ENCODE data around the gene DNAH17. TPM values are rescaled to one million over a fixed set of nuclear protein-coding genes. Genes with fewer than 3 reads are reported as not detected.

Gene DNAH17
- total and polyA plus RNA-seq, 2 of the 8 experiments (the other 6 are each of a cell fraction or from before 2014, with no cell fraction given), result 0.14 to 0.67 TPM

DNA sequence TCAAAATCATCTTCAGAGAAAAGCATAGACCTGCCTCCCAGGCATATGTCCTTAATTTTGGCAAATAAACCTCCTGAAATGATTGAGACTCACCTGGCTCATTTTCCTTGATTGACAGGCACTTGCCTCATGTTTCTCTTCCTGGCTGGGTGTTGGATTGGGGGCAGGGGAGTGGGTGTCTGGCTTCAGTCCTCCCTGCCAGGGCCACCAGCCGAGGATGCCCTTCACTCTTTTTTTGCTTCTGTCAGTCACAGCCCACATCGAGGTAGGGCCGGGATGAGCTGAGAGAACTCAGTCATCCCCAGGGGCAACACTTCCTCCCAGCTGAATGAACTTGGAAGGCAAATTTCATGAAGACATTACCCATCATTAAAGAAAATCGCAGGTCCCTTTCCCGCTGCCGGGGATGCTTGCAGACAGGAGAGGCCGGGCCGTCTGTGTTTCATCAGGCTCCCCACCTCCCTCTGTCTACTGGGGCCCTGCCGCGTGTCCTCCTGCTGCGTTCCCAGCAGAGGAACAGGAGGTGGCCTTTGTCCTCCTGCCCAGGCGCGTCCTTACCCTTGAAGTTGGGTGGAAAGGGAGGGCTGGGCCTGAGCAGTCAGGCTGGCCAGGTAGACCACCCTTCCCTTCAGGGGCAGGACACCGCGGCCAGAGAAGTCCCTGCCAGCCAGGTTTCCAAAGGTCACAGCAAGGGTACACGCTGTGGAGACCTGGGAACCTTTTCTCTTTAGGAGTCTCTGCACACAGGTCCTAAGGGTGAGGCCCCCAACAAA is 11.2 kb upstream of the DNAH17 start:
- Histone ChIP-seq H3K4me2 (ENCODE audit: insufficient read depth in 1 of 2, low read depth in 2 of 2, low read length in 2 of 2) (no peak overlapping the region), H3K27me3 (replicated peaks in 1 of 4; ENCODE audit: control insufficient read depth in 3 of 4, extremely low read depth in 1 of 4, insufficient read depth in 3 of 4, low read length in 3 of 4) (no peaks in the 10 kb centered on the region), H2AFZ (ENCODE audit: low read length) (no peak overlapping the region), H4K5ac (ENCODE audit: insufficient read length, low read depth, low read length) (no peak overlapping the region), H3K36me3 (ENCODE audit: control insufficient read depth in 2 of 4, insufficient read depth in 4 of 4, low read length in 3 of 4) (no peaks in the 10 kb centered on the region), H2AK5ac (ENCODE audit: low read depth, low read length) (no peak overlapping the region), H3K4ac (replicated peaks; ENCODE audit: insufficient read length, low read depth, low read length) (no peak overlapping the region), H4K20me1 (replicated peaks in 1 of 2; ENCODE audit: control insufficient read depth in 1 of 2, insufficient read depth in 2 of 2, low read length in 2 of 2) (no peaks in the 10 kb centered on the region), H2BK120ac (replicated peaks; ENCODE audit: low read depth, low read length) (no peak overlapping the region), H2BK15ac (ENCODE audit: low read length) (no peak overlapping the region), H2BK20ac (ENCODE audit: low read length) (no peak overlapping the region), H2BK5ac (ENCODE audit: low read depth, low read length) (no peak overlapping the region), H3K4me3 (ENCODE audit: extremely low read depth in 1 of 4, insufficient read depth in 2 of 4, low read depth in 3 of 4, low read length in 4 of 4) (no peak overlapping the region), H3K23ac (ENCODE audit: insufficient read length) (no peak overlapping the region), H2BK12ac (ENCODE audit: low read depth, low read length) (0 out of 2 replicates have a peak overlapping the region, but pooled peaks have one; percentile 17), H3K27ac (ENCODE audit: low read depth, low read length) (no peak overlapping the region), H4K8ac (ENCODE audit: extremely low read depth, insufficient read depth, low read length) (peak overlapping the region; percentile 36; the same call in 1 of the 2 replicates), H3K79me1 (ENCODE audit: low read depth, low read length) (no peaks in the 10 kb centered on the region), H3K79me2 (ENCODE audit: control insufficient read depth in 1 of 2, insufficient read depth in 2 of 2, low read length in 2 of 2) (no peaks in the 10 kb centered on the region), H4K91ac (replicated peaks; ENCODE audit: insufficient read length, low read length) (no peak overlapping the region), H3K9me3 (ENCODE audit: insufficient read depth in 2 of 2, low read depth in 1 of 2, low read length in 1 of 2) (no peaks in the 10 kb centered on the region), H3K4me1 (replicated peaks in 1 of 4; ENCODE audit: control insufficient read depth in 3 of 4, insufficient read depth in 4 of 4, low read length in 3 of 4) (peaks cover 0 to 3% (median 1%) of the 10 kb centered on the region in 4 experiments; a peak in 2 of 7 replicates), H3K14ac (ENCODE audit: insufficient read length) (no peak overlapping the region), H3K56ac (replicated peaks; ENCODE audit: insufficient read length, low read depth, low read length) (no peak overlapping the region), H3K18ac (ENCODE audit: extremely low read depth, low read length) (peak overlapping the region; percentile 71; the same call in 1 of the 2 replicates), H3K23me2 (ENCODE audit: low read depth, low read length) (no peaks in the 10 kb centered on the region), H3K9ac (replicated peaks in 1 of 4; ENCODE audit: extremely low read depth in 1 of 4, low read depth in 3 of 4, low read length in 3 of 4) (no peak overlapping the region)
- CTCF ChIA-PET (ENCODE audit: partially characterized antibody), result interaction anchor here (0.9 to 1.1 kb wide), 2 partner anchors 27 to 299 kb away, joined by 3 to 5 read pairs; no protein-coding TSS in a partner anchor
- FAIRE-seq (no peak), DNase-seq (ENCODE audit: low read depth in 1 of 2, low spot score in 2 of 2) (no peak)
- POLR2A ChIA-PET (ENCODE audit: partially characterized antibody), result no interaction called here
- 83% methylated on average over 16 of the region's 16 CpGs; no CpG with 5 or more reads in 1 of the 2 experiments for WGBS, 2 experiments (ENCODE audit: extremely low coverage in 1 of 2, insufficient coverage in 1 of 2, insufficient read length in 1 of 2, insufficient replicate concordance in 2 of 2, low coverage in 1 of 2, low lambda C conversion rate in 2 of 2, missing lambda C conversion rate in 1 of 2)
- TF ChIP-seq SUZ12 (IDR thresholded peaks at IDR 0.05; ENCODE audit: low read length) (no peak), CHD1 (IDR thresholded peaks at IDR 0.05; ENCODE audit: low read depth, low read length) (no peak), JUND (IDR thresholded peaks at IDR 0.05; ENCODE audit: low read length) (no peak), YY1 (IDR thresholded peaks at IDR 0.05; ENCODE audit: low read depth, low read length) (no peak), GABPA (IDR thresholded peaks at IDR 0.05; ENCODE audit: borderline replicate concordance, insufficient read depth, low read length) (no peak), TAF7 (optimal IDR thresholded peaks at IDR 0.05; ENCODE audit: borderline replicate concordance, low read depth, low read length) (no peak), GTF2F1 (IDR thresholded peaks at IDR 0.05; ENCODE audit: borderline replicate concordance, low read depth, low read length) (no peak), TEAD4 (IDR thresholded peaks at IDR 0.05; ENCODE audit: low read depth, low read length) (no peak), MAFK (IDR thresholded peaks at IDR 0.05; ENCODE audit: low read depth, low read length) (no peak), SP1 (IDR thresholded peaks at IDR 0.05; ENCODE audit: low read depth, low read length) (no peak), POLR2AphosphoS5 (IDR thresholded peaks at IDR 0.05; ENCODE audit: low read depth, low read length) (no peak), ASH2L (IDR thresholded peaks at IDR 0.05; ENCODE audit: low read length) (no peak), ZNF274 (IDR thresholded peaks at IDR 0.05; ENCODE audit: borderline replicate concordance, extremely low read depth, low read length) (no peak)
